Upper lobe of left lung (tissue), 6 donors: ENCODE measurements around the gene UBE2D4. TPM values are rescaled to one million over a fixed set of nuclear protein-coding genes. Genes with fewer than 3 reads are reported as not detected.

Source experiments
- ATAC-seq, 2 donors: fragments of 200-7000 bp; cut with Tn5 transposase; one replicate each; pipeline ENCODE4 v1.9.1; 2022; ENCODE audit warnings: mild to moderate bottlenecking in 2 of 2, moderate library complexity in 2 of 2; ENCODE audit not compliant: low FRiP score in 2 of 2
- DNase-seq, 2 donors: peaks; one replicate each; pipeline ENCODE4 v3.0.0-alpha.2; 2019 to 2020
- H3K27ac ChIP-seq, 4 donors: fragments of 200-600 bp; sonication (generic); one replicate each; pipeline ENCODE4 v1.5.1; 2016 to 2019
- H3K27me3 ChIP-seq, 4 donors: fragments of 200-600 bp; sonication (generic); one replicate each; pipeline ENCODE4 v1.5.1; 2017 to 2019
- H3K36me3 ChIP-seq, 4 donors: fragments of 200-600 bp; sonication (generic); one replicate each; pipeline ENCODE4 v1.5.1; 2016 to 2019
- H3K4me1 ChIP-seq, 4 donors: fragments of 200-600 bp; sonication (generic); one replicate each; pipeline ENCODE4 v1.5.1; 2018 to 2019
- H3K4me3 ChIP-seq, 4 donors: fragments of 200-600 bp; sonication (generic); one replicate each; pipeline ENCODE4 v1.5.1; 2017 to 2019; ENCODE audit warnings: mild to moderate bottlenecking in 2 of 4, moderate library complexity in 1 of 4
- H3K9me3 ChIP-seq, 4 donors: fragments of 200-600 bp; sonication (generic); one replicate each; pipeline ENCODE4 v1.5.1; 2018 to 2019
- CTCF ChIP-seq, 6 experiments: fragments of 450-650 bp in 4 of 6; fragments of 200-600 bp in 2 of 6; sonication (generic) in 2 of 6; IDR thresholded peaks; one replicate each; pipeline ENCODE4 v1.5.1; 2016 to 2019; ENCODE audit warnings: antibody characterized with exemption in 6 of 6
- EP300 ChIP-seq, 4 donors: sonication (generic); formaldehyde crosslinking; IDR thresholded peaks; one replicate each; pipeline ENCODE4 v1.5.1; 2017; ENCODE audit warnings: antibody characterized with exemption in 4 of 4, control low read depth in 2 of 4
- POLR2A ChIP-seq, 4 donors: fragments of 450-650 bp; IDR thresholded peaks; one replicate each; pipeline ENCODE4 v1.5.1; 2016 to 2017; ENCODE audit warnings: antibody characterized with exemption in 4 of 4, mild to moderate bottlenecking in 2 of 4
- POLR2AphosphoS5 ChIP-seq, 2 donors: sonication (generic); formaldehyde crosslinking; IDR thresholded peaks; one replicate each; pipeline ENCODE4 v1.5.1; 2017; ENCODE audit warnings: antibody characterized with exemption in 2 of 2
- WGBS, 2 donors: methylation state at CpG; one replicate each; pipeline ENCODE4 v1.1.5; 2017 to 2018; 5-methylcytosine and 5-hydroxymethylcytosine counted together
- total RNA-seq, 6 donors: library from RNA; depleted of rRNA in 4 of 6; stranded (reverse); fragments of >200 nt in 4 of 6; gene quantifications; one replicate each; pipeline versions ENCODE4 v1.1.0 to v1.2.1, GENCODE V29; 2016 to 2021
- donor health status: DM: no; HTN: no; CAD: no; lungs with moderate emphysema.
- donor health status: DM: no; HTN: yes; CAD: no; lungs with severe emphysema.

Gene UBE2D4
- total RNA-seq, 6 donors from 2014 or later, result 4.9 to 24.9 (median 17.4) TPM

- Histone ChIP-seq H3K4me3 (no peak overlapping the region), H3K36me3 (peaks cover 10 to 79% (median 57%) of the 10 kb centered on the region in 4 donors), H3K27me3 (no peaks in the 10 kb centered on the region), H3K4me1 (peaks cover 6 to 15% (median 10%) of the 10 kb centered on the region in 4 donors), H3K27ac (peak overlapping the region in 2 of 4 donors; percentile 39 to 51), H3K9me3 (no peaks in the 10 kb centered on the region)
- 74 to 89% methylated on average over 2 of the region's 2 CpGs for WGBS, 2 donors
- TF ChIP-seq POLR2AphosphoS5 (IDR thresholded peaks at IDR 0.05), result no peak
- no peak for TF ChIP-seq POLR2A (IDR thresholded peaks at IDR 0.05)
- no peak for TF ChIP-seq CTCF (IDR thresholded peaks at IDR 0.05)
- no peak for TF ChIP-seq EP300 (IDR thresholded peaks at IDR 0.05)
- ATAC-seq, result no peak
- no peak for DNase-seq
Observed at GRCh38 chr7:43879477-43879876, 46.8 kb upstream of the UBE2D4 start.

GRCh38 chr7:43880596-43880995, 45.6 kb upstream of the UBE2D4 start:
- H3K9me3 ChIP-seq, result no peaks in the 10 kb centered on the region
- H3K27me3 ChIP-seq, result no peaks in the 10 kb centered on the region
- no peak overlapping the region for H3K4me3 ChIP-seq
- WGBS, 2 donors, result 60 to 66% methylated on average over 5 of the region's 5 CpGs
- DNase-seq (no peak), ATAC-seq (no peak)
- peak overlapping the region in 2 of 4 donors; percentile 0 to 18 for H3K27ac ChIP-seq
- H3K36me3 ChIP-seq, result peaks cover 10 to 81% (median 59%) of the 10 kb centered on the region in 4 donors
- H3K4me1 ChIP-seq, result peaks cover 6 to 15% (median 10%) of the 10 kb centered on the region in 4 donors
- no peak for TF ChIP-seq EP300 (IDR thresholded peaks at IDR 0.05)
- no peak for TF ChIP-seq CTCF (IDR thresholded peaks at IDR 0.05)
- no peak for TF ChIP-seq POLR2A (IDR thresholded peaks at IDR 0.05)
- no peak for TF ChIP-seq POLR2AphosphoS5 (IDR thresholded peaks at IDR 0.05)

GRCh38 chr7:43884209-43884608, 42.0 kb upstream of the UBE2D4 start:
- no peak for DNase-seq
- TF ChIP-seq POLR2AphosphoS5 (IDR thresholded peaks at IDR 0.05) (no peak), POLR2A (IDR thresholded peaks at IDR 0.05) (no peak), CTCF (IDR thresholded peaks at IDR 0.05) (no peak), EP300 (IDR thresholded peaks at IDR 0.05) (no peak)
- 75 to 76% methylated on average over 4 of the region's 4 CpGs for WGBS, 2 donors
- Histone ChIP-seq H3K27me3 (no peaks in the 10 kb centered on the region), H3K27ac (no peak overlapping the region), H3K36me3 (peaks cover 5 to 61% (median 35%) of the 10 kb centered on the region in 4 donors), H3K4me1 (peaks cover 0 to 12% (median 7%) of the 10 kb centered on the region in 4 donors), H3K4me3 (no peak overlapping the region), H3K9me3 (no peaks in the 10 kb centered on the region)
- ATAC-seq, result no peak

- WGBS, 2 donors, result 86 to 89% methylated on average over 4 of the region's 4 CpGs
- H3K27ac ChIP-seq, result no peak overlapping the region
- DNase-seq (no peak), ATAC-seq (no peak)
- peaks cover 5 to 59% (median 34%) of the 10 kb centered on the region in 4 donors for H3K36me3 ChIP-seq
- TF ChIP-seq POLR2AphosphoS5 (IDR thresholded peaks at IDR 0.05) (no peak), EP300 (IDR thresholded peaks at IDR 0.05) (no peak), POLR2A (IDR thresholded peaks at IDR 0.05) (no peak), CTCF (IDR thresholded peaks at IDR 0.05) (no peak)
- peaks cover 0 to 16% (median 6%) of the 10 kb centered on the region in 4 donors for H3K4me1 ChIP-seq
- H3K27me3 ChIP-seq, result no peaks in the 10 kb centered on the region
- no peak overlapping the region for H3K4me3 ChIP-seq
- H3K9me3 ChIP-seq, result no peaks in the 10 kb centered on the region
Observed at GRCh38 chr7:43884617-43885016, 41.6 kb upstream of the UBE2D4 start.
